Stimulated activated CD4-positive, alpha-beta T cell treated with anti-CD3 and anti-CD28 coated beads, Interleukin-2, amount 100 ng/mL, for 48 hours (primary cell): ENCODE measurements around the gene SPDYE2B.
"Not testable (repeated sequence)": the region's sequence is repeated elsewhere in the genome, so short reads cannot be mapped to it uniquely, and the experiment has no call there.

Source experiments
- DNase-seq, 2 donors: peaks; one replicate each; pipeline ENCODE4 v3.0.0-alpha.2; 2020

The SPDYE2B gene

DNA sequence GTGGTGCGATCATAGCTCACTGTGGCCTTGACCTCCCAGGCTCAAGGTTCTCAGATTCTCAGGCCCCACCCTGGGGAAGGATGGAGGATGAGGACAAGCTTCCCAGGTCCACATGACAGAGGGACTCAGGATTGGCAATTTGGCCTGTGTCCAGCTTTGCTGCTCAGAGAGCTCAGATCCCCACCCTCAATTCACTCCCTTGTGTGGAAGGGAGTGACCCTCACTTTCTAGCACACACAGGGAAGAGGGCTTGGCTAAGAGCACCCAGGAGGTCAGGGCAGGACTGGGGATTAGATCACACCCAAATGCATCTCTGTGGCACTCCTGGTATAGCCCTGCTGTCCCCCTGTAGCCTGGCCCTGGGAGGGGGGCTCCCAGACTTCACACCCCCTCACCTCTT is 6.7 kb upstream of the SPDYE2B start:
- DNase-seq: not testable (repeated sequence)

DNA sequence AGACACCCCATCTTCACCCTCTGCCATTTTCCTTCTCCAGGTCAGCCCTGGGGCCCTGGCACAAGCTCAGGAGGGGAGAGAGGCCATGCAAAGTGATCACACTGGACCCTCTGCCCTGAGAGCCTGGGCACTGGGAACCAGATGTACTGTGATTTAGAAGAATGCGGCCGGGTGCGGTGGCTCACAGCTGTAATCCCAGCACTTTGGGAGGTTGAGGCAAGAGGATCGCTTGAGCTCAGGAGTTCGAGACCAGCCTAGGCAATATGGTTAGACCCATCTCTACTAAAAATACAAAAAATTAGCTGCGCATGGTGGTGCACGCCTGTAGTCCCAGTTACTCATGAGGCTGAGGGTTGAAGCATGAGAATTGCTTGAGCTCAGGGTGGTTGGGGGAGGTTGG is 2.3 kb upstream of the SPDYE2B start:
- not testable (repeated sequence) for DNase-seq

DNA sequence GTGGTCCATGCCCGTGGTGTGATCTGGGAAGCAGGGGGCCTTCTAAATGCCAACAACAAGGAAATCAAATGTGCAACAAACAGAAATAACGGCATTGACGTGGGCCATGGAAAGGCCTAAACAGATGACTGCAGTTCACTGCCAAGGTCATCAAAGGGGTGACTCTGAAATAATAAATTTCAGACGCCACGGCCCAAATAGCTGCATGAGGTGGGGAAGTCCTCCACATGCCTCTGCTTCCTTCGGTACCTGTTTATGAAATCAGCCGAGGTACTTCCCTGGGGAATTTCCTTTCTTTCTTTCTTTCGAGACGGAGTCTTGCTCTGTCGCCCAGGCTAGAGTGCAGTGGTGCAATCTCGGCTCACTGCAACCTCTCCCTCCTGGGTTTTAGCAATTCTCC is 14.6 kb downstream of the SPDYE2B start:
- DNase-seq: not testable (repeated sequence)

DNA sequence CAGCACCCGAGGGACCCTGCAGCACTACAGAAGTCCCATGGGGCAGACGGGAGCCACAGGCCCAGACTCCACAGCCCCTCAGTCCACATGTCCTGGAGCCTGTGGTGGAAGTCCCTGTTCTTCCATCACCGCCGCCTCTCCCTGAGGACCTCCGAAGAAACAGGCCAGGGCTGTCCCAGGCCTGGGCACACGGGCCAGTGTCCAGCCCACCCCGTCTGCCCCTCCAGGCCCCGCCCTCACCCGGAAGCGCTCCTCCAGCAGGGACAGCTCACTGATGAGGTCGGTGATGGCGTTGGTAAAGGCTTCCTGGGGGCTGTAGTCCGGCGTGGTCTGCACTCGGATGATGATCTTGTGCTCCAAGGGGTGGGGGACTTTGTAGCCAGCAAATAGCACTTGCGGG is 16.7 kb downstream of the SPDYE2B start:
- not testable (repeated sequence) for DNase-seq

DNA sequence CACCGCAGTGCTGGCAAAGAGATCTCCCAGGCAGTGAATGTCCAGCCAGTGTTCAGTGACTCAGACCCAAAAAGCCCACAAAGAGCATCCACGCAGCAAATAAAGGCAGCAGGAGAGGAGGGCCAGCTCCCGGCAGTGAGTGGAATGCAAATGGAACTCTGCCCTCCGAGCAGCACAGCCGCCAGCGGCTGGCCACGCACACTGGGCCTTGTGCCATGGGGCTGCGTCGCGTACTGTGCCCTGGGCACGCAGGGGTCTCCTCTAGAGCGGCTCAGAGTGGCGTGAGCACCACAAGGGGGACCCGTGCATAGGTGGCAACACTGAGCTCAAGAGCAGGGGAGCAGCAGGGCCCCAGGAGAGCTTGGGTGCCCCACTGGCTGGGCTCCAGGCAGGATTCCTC is 17.4 kb downstream of the SPDYE2B start:
- DNase-seq: not testable (repeated sequence)

DNA sequence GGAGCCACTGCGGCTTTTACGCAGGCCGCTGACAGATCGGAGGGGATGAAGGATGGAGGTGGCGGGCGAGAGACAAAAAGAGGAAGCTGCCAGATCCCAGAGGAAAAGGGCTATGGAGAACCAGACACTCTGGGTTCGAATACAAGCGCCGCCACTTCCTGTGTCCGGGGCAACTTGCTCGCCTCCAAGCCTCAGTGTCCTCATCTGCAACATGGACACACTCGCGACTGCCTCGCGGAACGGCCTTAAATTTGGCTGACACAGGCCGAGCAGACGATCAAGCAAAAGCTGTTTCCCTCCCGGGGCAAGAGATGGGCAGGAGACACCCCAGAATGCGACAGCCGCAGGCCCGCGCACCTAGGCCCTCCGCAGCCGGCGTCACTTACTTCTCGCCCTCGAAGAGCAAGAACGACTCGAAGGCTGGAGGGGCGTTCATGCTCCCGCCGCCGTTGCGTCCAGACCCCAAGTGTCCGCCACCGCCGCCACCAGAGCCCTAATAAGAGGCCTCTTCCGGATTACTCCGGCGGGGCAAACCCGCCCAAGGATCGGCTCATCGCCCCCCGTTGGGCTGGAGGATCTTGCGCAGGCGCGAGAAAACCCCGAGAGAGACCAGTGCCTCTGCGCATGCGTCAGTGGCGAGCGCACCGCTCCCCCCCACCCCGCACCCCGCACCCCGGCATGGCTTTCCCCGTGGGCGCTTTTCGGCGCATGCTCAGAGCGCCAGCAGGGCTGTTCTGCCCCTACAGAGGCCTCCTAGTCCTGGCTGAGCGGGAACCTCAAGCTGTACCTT is 21.2 kb downstream of the SPDYE2B start, which contains the start of gene POLR2J2:
TSS of gene POLR2J2 (minus strand) at position 498 of the 790 bp plus-strand sequence. CDS start at position 436, 62 bp downstream.
- DNase-seq: not testable (repeated sequence)

DNA sequence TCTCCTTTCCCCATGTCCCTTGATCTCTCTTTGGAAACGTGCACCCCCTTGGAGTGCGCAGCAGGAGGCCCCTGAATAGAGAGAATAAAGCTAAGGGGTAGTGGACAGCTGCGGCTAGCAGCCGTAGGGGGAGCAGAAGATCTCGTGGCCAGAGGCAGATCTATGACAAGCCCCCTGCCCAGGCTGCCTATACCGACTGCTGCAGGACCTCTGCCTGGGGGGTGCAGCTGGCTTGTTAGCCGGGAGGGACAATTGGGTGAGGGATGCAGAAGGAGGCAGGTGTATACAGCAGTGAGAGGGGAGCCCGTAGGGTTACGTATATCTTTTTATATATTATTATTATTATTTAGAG is 21.8 kb downstream of the SPDYE2B start:
- DNase-seq: not testable (repeated sequence)

DNA sequence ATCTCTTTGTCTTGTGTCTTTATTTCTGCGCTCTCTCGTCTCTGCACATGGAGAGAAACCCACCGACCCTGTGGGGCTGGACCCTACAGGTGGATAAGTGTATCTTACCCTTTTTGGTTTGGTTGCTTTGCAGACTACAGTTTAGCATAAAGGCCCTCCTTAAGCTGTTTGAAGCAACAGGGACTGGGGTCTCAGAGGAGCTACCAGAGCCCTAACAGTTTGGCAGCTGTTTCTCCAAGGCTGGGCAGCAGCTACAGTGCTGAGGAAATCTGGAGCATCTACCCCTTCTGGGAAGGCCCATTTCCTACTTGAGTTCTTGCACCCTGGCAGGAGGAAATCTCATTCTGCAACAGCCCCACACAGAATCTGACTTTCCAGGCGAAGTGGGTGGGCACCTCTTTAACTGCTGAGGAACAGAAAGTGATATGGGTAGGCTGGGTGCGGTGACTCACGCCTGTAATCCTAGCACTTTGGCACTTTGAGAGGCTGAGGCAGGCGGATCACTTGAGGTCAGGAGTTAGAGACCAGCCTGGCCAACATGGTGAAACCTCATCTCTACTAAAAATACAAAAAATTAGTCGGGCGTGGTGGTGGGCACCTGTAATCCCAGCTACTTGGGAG is 23.4 kb downstream of the SPDYE2B start:
- not testable (repeated sequence) for DNase-seq

DNA sequence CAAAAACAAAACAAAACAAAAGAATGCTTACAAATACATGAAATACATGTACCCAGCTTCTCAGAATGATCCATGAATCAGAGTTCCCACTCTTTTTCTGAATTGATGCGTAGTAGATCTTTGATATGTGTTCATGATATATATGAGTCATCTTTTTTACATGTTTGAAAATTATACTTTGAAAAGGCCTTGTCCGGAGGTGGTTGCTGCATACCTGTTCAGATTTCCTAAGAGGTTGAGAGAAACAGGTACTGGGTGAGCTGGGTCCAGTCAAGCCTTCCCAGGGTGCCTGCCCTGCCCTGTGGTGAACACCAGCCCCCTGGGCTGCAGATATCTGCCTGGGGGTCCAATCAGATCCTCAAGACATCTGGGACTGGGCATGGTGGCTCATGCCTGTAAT is 25.4 kb downstream of the SPDYE2B start:
- DNase-seq: peak in 1 of 2 donors; percentile 18

DNA sequence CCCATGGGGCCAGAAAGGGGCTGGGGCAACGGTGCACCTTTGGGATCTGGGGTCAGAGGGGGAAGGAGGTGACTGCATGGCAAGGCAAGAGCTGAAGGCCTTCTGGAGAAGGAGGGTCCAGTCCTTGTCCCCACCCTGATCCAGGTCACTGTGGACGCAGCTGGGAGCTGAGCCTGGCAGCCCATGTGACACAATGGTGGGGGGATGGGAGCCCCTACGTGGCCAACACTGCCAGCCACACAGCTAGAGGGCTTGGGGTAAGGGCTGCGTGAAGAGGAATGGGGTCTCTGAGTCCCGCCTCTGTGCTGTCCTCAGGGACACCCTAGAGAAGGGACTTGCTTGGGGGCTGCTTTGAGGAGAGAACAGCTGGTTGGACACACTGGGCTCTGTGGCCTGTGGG is 30.7 kb downstream of the SPDYE2B start:
- DNase-seq: not testable (repeated sequence)

DNA sequence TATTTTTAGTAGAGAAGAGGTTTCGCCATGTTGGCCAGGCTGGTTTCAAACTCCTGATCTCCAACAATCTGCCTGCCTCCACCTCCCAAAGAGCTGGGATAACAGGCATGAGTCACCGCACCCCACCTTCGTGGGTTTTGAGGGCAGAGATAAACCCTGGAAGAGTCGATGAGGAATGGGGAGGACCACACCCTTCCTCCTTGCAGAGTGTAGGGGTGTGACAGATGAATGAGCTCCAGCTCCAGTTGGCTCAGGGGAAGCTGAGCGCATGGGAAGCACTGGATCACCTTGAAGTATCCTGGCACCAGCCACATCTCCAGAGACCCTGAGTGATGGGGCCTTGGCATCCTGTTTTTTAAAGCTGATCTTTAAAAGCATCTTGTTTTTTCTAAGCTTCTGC is 32.4 kb downstream of the SPDYE2B start:
- not testable (repeated sequence) for DNase-seq

DNA sequence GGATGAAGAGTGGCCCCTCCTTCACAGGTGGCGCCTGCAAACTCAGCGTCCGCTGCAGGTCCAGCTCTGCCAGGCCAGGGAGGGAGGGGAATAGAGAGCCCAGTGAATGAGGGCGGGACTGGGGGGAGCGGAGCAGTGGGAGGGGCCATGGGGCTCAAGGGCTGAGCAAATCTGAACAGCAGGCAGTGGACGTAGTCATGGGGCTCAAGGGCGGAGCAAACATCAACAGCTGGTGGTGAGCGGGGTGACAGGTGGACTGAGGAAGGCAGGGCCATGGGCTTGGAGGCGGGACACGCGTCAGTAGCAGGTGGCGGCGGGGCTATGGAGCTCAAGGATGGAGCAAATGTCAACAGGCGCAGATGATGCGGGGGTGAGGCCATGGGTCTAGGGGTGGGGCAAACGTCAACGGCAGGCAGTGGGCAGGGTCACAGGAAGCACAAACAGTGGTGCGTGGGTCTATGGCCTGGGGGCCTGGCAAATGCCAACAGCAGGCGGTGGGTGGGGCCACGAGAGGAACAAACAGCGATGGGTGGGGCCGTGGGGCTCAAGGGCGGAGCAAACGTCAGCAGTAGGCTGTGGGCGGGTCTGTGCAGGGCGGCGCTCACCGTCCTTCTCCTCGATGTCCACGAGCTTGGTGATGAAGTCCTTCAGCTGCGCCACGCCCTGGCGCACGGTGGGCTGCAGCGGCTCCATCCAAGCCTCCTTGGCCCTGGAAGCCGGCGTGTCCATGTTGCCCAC is 38.3 kb downstream of the SPDYE2B start:
- DNase-seq: not testable (repeated sequence)

DNA sequence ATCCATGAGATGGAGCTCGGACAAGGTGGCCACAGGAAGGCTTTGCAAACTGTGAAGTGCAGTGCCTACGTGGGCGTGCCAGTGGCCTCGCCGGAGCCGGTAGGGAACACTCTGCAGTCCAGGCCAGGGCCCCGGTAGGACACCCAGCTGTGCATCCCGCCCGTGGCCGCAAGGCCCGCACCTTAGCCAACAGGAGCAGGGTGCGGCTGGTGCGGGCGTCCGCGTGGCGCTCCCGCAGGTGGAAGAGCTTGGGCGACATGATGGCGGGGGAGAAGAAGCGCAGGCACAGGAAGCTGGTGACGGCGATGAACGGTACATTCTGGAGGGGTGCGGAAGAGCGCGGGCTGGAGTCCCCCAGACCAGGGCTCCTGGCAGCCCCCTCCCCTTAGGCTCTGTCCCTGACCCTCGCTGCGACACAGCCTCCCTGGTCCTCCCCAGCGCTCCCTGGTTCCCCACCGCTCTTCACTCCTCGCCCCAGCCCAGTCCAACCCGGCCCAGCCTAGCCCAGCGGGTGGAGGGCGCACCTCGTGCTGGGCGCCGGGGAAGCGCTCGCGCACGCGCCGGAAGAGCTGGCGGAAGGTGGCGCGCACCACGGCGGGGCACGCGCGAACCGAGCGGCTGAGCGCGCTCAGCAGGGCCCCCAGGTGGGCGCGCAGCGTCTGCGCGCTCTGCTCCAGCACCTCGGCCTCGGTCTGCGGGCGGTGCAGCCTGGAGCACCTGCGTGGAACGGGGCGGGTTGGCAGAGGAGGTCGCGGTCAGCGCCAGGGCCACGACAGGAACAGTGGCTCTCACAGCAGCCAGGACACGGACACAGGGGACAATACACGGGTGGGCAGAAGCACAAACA is 39.5 kb downstream of the SPDYE2B start:
- DNase-seq: not testable (repeated sequence)

DNA sequence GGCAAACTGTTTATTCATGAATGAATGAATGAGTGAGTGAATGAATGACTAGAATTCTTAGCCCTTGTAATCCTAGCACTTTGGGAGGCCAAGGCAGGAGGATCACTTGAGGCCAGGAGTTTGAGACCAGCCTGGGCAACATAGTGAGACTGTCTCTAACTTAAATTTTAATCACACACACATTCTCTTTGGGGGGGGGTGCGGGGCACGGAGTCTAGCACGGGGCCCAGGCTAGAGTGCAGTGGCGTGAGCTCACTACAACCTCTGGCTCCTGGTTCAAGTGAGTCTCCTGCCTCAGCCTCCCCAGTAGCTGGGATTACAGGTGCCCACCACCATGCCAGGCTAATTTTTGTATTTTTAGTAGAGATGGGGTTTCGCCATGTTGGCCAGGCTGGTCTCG is 40.5 kb downstream of the SPDYE2B start:
- not testable (repeated sequence) for DNase-seq

DNA sequence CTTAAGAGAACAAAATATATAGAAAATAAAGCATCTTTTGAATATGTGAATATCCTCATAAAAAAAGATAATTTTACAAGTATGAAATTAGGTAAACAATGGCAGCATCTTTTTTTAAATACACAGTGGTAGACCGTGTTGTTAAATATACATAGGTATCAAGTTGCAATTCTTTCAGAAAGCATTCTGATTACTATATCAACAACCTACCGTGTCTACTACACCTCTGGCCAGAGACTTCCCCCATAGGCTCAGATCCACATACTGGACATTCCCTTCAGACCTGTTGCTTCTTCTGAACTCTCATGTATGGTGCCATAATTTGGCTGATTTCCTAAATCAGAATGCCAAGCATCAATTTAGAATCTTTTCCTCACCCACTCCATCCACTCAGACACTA is 43.9 kb downstream of the SPDYE2B start:
- DNase-seq: not testable (repeated sequence)

DNA sequence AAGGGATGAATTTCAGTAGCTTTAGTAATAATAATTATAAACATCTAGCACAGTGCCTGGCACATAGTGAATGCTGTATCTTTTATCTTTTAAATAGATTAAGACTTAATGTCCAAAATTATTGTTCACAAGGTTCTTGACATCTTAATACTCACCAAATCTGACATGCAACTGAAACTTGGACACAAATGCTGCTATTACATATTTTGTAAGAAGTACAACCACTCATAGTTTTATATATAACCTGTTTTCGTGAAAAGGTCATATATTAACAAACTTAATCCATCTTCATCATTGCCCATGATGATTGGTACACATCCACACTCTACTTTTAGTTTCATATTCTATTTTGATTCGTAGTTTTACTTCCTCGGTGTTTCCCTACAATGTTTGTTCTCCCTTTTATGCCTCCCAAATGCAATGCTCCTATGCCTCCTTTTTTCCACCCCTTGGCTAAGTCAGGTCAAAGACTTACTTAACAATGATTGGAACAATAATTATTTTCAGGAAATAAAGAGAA is 45.0 kb downstream of the SPDYE2B start:
- not testable (repeated sequence) for DNase-seq

DNA sequence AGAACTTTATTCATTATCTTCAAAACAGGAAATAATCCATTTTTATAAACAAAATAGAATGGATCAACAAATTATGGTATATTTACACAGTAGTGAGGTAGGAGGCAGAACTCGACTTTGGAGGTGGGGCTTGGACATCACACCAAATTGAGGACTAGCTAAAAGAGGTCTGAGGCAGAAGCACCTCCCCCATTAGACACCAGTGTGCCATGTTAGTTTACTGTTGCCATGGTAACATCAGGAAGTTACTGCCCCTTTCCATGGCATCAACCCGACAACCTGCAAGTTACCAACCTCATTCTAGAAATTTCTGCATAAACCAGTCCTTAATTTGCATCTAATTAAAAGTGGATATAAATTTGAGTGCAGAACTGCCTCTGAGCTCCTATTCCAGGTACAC is 45.9 kb downstream of the SPDYE2B start:
- DNase-seq: not testable (repeated sequence)

DNA sequence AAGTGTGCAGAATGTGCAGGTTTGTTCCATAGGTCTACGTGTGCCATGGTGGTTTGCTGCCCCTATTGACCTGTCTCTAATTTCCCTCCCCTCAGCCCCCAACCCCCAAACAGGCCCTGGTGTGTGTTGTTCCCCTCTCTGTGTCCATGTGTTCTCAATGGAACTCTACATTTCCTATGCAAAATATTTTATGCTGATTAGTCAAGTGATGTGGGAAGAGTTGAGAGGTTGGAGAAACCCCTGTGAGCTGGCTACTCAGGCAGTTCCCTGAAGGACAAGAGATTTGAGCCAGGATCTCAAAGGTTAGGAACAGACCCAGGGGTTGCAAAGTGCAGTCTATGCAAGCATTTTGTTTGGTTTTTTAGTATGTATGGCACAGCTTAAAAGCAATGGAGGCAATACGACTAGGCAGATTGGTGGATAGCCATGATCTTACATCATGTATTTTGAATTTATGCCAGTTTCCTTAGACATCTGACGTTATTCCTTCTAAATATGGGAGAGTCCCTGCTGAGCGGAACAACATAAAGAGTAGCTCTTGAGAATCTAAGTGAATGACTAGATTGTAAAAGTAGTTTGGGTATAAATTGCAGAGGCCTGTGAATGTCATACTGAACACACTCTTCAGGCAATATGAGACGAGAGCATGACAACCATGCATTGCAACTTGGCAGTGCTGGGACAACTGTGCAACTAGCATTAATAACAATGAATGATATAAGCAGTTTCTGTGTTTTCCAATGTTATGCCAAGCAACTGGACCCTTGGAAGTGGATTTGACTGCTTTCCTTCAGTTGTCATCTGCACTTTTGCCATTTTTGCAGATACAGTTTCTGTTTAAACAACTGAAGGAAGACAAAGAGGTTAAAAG is 47.8 kb downstream of the SPDYE2B start:
- not testable (repeated sequence) for DNase-seq

DNA sequence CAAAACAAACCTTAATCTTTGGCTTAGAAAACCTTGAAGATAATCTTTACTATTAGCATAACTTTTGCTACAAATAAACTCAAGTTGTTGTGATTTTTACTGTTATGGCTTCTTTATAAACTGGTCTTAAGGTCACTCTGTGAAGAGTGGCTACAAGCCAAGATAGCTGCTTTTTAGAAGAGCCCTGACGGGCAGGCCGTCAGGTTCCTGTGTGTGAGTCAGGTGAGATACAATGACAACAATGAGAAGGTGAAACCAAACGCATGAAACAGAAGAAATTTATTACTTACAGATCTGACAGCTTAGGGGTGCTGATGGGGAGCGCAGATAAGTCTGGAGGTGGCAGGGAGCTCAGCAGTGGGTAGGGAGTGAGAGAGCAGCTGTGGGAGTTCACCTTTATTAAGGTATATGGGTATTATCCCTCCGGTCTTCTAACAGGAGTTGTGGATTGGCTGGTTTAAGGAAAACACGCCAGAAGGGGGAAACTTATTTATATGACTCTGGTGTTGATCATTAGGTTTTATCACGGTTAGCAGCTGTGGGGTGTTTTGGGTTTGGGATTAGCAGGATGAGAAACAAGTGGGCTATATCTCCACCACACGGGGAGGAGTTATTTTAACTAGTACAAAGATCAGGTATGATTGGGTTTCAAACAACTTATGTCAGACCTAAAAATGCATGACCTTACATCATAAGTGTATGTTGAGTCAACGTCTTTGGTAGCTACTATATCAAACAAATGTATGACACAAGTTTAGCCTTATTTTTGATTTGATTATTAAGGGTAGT is 49.0 kb downstream of the SPDYE2B start:
- not testable (repeated sequence) for DNase-seq
